Neural crest cell (in vitro differentiated cells): Measurements from ENCODE around the gene STK11. TPM values are rescaled to one million over a fixed set of nuclear protein-coding genes. Genes with fewer than 3 reads are reported as not detected.
A peak's percentile ranks its signal among the peaks of the same experiment; 100 is the strongest.

ENCODE experiments used
- DNase-seq: peaks from one replicate; pipeline ENCODE4 v3.0.0; 2021; ENCODE audit warnings: low read depth, mixed read lengths, low spot score
- H3K27ac Mint-ChIP-seq: one replicate; pipeline ENCODE4 v1.8.0; 2021; ENCODE audit warnings: mild to moderate bottlenecking, mixed read lengths; ENCODE audit not compliant: unreplicated experiment
- H3K27me3 Mint-ChIP-seq: 2 replicates; pipeline ENCODE4 v1.8.0; 2021; ENCODE audit warnings: low read depth, mild to moderate bottlenecking, mixed read lengths
- H3K36me3 Mint-ChIP-seq: 2 replicates; pipeline ENCODE4 v1.8.0; 2021; ENCODE audit warnings: low read depth, mild to moderate bottlenecking, mixed read lengths
- H3K4me1 Mint-ChIP-seq: 2 replicates; pipeline ENCODE4 v1.8.0; 2021; ENCODE audit warnings: mixed read lengths
- H3K4me3 Mint-ChIP-seq: one replicate; pipeline ENCODE4 v1.8.0; 2021; ENCODE audit warnings: mild to moderate bottlenecking, mixed read lengths
- H3K9me3 Mint-ChIP-seq: 2 replicates; pipeline ENCODE4 v1.8.0; 2021; ENCODE audit warnings: mixed read lengths
- CTCF ChIP-seq: fragments of 200-600 bp; sonication (generic); conservative IDR thresholded peaks from 2 replicates; pipeline ENCODE4 v1.5.0; 2021; ENCODE audit warnings: antibody characterized with exemption, mild to moderate bottlenecking
- total RNA-seq: library from RNA; stranded (reverse); gene quantifications from 2 replicates; pipeline ENCODE4 v1.2.1, GENCODE V29; 2021

Gene STK11
- total RNA-seq, 1 donor from 2014 or later, result 60.2 TPM

GRCh38 chr19:1269478-1270212 is 64.1 kb downstream of the STK11 start:
- Mint-ChIP-seq H3K9me3 (no peaks in the 10 kb centered on the region), H3K27ac (peak overlapping the region; percentile 98), H3K4me3 (peak overlapping the region; percentile 91), H3K36me3 (peaks cover 23% of the 10 kb centered on the region), H3K4me1 (peaks cover 73% of the 10 kb centered on the region), H3K27me3 (peaks cover 31% of the 10 kb centered on the region)
- TF ChIP-seq CTCF, result no peak
- DNase-seq, result peak; percentile 82

DNA sequence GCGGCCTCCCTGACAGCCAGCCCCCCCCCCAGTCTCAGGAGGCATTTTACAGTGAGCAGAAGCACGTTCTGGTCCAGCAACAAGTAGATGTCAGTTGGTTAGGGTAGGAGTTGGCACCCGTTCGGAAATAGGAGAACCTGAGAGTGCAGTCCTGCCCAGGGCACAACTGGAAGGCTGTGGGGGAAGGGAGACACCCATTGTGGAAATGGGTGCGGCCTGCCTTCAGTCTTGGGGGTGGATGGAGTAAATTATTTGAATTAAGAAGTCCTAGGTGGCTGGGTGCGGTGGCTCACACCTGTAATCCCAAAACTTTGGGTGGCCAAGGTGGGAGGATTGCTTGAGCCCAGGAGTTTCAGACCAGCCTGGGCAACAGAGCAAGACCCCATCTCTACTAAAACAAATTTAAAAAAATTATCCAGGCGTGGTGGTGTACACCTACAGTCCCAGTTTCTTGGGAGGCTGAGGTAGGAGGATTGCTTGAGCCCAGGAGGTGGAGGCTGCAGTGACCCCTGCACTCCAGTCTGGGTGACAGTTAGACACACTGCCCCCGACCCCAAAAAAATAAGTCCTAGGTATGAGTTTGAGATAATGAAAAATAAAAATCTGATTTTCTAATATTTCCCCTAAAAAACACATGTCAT is 64.8 kb downstream of the STK11 start:
- no peak for DNase-seq
- H3K4me1 Mint-ChIP-seq, result peaks cover 67% of the 10 kb centered on the region
- no peaks in the 10 kb centered on the region for H3K9me3 Mint-ChIP-seq
- H3K4me3 Mint-ChIP-seq, result peak overlapping the region; percentile 91
- peaks cover 27% of the 10 kb centered on the region for H3K27me3 Mint-ChIP-seq
- no peak for TF ChIP-seq CTCF
- peaks cover 23% of the 10 kb centered on the region for H3K36me3 Mint-ChIP-seq
- H3K27ac Mint-ChIP-seq, result peak overlapping the region; percentile 98

GRCh38 chr19:1270854-1271527 is 65.4 kb downstream of the STK11 start:
- H3K27me3 Mint-ChIP-seq, result peaks cover 28% of the 10 kb centered on the region
- no peaks in the 10 kb centered on the region for H3K9me3 Mint-ChIP-seq
- H3K4me1 Mint-ChIP-seq, result peaks cover 62% of the 10 kb centered on the region
- H3K36me3 Mint-ChIP-seq, result peaks cover 23% of the 10 kb centered on the region
- peak overlapping the region; percentile 43 for H3K27ac Mint-ChIP-seq
- no peak for DNase-seq
- peak overlapping the region; percentile 91 for H3K4me3 Mint-ChIP-seq
- TF ChIP-seq CTCF, result no peak

DNA sequence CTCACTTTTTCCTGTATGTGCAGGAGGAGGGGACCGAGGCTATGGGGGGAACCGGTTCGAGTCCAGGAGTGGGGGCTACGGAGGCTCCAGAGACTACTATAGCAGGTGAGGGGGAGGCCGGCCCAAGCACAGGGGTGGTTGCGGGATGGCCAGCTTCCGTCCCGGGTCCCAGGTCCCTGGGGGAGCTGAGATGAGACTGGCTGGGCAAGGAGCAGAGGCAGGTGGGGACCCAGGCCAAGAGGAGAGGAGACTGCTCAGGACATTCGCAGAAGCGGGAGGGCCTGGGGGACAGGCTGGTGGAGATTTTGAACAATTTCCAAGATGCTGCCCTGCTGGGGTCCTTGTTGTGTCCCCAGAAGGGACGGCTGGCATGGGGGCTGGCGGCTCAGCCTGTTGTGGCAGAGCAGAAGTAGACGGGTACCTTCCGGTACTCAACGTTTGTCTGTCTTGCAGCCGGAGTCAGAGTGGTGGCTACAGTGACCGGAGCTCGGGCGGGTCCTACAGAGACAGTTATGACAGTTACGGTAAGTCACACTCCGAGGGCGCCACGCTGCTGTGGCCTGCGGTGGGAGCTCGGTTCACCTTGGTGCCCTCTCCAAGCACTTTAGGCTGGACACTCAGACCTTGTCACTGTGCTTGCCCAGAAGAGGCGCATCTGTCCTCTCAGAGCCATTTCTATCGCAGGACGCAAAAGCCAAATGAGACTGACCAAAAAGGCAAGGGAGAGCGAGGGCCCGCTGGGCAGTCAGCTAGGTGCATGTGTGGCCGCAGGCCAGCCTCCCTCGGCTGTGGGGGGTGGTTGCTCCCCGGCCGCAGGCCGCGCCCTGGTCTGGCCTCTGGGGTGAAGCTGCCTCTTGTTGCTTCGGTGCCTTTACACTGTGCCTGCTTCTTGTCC is 66.2 kb downstream of the STK11 start:
- H3K27me3 Mint-ChIP-seq, result peaks cover 28% of the 10 kb centered on the region
- peaks cover 23% of the 10 kb centered on the region for H3K36me3 Mint-ChIP-seq
- peak overlapping the region; percentile 91 for H3K4me3 Mint-ChIP-seq
- DNase-seq, result no peak
- H3K27ac Mint-ChIP-seq, result no peak overlapping the region
- peaks cover 65% of the 10 kb centered on the region for H3K4me1 Mint-ChIP-seq
- no peak for TF ChIP-seq CTCF
- no peaks in the 10 kb centered on the region for H3K9me3 Mint-ChIP-seq
